HG03378 (cell line): ENCODE data around the gene GRIFIN.
"Not testable (repeated sequence)": the region's sequence is repeated elsewhere in the genome, so short reads cannot be mapped to it uniquely, and the experiment has no call there.

Experiments
- ATAC-seq: cut with Tn5 transposase; IDR thresholded peaks from one replicate; pipeline ENCODE4 v1.9.1; 2021; ENCODE audit warnings: mild to moderate bottlenecking, moderate library complexity; ENCODE audit not compliant: unreplicated experiment

Gene GRIFIN

DNA sequence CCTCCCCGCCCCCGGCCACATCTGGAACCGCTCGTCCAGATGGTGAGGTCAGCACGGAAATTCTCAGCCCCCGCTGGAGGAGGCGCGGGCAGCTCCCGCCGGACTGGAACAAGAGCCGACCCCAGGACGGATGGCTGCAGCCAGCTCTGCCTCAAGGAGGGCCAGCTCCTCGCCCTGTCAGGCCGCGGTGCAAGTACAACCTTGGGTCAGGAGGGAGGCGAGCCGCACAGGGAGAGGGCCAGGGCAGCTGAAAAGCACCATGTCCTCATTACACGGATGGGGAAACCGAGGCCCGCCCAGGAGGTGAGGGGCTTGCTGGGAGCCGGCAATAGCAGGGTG is 3.8 kb upstream of the GRIFIN start:
- no peak for ATAC-seq

DNA sequence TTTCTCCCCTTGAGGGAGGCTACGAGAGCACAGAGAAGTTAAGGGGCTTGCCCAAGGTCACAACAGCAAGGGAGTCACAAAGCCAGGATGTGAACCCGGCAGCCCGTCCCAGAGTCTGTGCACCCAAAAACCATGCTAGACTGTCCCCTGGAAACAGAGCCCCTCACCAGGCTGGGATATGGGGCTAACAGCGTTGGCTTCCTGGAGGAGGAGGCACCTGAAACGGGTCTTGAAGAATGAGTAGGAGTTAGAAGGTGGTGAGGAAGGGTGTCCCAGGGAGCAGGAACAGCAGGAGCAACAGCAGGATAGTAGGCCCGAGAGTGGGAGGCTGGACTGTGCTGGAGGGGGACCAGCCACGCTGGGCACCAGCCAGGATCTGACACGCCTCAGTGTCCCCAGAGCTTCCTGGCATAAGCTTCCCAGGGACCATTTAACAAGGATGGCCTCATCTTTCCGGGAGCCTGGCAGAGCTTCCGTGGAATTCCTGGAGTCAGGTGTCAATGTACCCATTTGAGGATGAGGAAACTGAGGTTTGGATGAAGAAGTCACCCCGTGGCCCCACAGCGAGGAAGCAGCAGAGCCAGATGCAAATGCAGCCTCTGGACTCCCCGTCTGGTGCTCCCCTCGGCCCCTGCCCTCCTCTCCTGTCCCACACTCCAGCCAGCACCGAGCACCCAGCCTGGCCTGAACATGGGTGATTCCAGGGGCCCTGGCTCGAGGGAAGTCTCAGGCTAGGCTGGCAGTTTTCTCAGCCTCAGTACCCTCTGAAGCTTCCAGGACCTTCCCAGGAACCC is 3.3 kb upstream of the GRIFIN start:
- ATAC-seq = no peak

DNA sequence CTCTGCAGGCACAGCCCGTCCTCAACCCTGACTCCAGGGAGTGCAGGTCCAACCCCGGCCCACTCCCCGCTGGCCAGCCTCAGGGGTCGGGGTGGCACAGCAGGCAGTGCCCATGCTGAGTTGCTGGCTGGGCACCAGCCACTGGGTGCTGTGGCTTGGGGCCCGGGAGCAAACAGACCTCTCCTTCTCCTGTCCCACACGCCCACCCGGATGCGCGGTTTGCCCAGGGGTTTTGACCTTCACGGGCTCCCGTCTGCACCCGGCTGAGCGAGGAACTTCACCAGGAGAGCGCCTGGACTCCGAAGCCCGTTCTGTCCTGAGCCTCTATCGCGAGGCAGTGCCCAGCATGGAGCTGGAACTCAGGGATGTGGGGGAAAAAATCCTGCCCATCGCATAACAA is 2.6 kb upstream of the GRIFIN start:
- no peak for ATAC-seq

DNA sequence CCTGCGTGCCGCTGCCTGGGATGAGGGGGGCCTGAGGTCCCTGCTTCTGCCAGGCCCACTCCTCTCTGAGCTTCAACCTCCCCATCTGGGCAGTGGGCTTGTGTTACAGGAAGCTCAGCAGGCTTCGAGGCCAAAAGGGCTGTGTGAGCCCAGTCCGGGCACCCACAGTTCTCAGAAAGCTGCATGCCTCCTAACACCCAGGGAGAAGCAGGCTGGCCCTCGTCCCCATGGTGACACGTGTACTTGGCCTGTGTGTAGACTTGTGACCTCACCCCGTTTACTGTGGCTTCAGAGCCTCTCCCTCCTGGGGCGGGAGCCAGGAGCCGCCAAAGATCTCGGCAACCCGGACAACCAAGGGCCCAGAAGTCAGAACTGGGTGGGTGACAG is 2.2 kb upstream of the GRIFIN start:
- ATAC-seq = no peak

DNA sequence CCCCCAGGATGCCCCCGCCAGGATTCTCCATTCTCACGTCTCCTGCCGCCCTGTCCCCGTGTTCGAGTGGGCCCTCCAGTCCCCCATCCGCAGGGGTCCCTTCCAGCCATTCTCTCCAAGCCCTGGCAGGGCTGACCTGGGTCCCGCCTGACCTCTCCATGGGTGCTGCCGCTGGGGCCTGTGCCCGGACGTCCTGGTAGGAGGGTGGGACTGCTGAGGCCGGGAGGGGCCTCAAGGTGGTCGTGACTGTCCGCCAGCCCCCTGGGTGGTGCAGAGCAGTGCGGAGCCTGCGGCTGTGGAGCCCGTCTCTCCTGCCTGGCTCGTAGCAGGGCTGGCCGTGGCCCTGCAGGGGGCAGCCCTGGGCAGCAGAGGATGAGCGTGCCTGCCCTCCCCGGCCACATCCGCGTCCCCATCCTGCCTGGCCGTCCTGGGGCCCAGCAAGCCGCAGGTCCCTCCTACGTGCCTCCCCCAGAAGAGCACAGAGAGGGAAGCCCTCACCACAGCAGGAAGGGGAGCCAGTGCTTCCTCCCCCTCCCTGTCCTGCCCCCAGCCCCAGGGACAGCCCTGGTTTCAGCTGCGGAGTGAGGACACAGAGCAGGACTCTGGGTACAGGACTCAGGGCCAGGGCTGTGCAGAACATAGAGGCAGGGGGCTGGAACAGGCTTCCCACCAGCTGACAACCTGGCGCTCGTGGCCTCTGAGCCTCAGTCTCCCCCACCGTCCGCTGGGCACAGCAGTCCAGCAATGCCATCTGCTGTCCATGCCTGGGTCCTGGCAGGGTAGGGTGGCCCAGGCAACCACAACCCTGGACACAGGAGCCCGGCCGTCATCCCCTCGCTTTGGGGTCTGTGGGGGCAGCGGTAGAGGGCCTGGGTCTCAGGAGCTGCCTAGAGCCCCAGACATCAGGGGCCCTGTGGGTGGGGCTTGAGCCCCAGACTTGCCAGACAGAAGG is 1.5 kb upstream of the GRIFIN start:
- ATAC-seq = no peak

DNA sequence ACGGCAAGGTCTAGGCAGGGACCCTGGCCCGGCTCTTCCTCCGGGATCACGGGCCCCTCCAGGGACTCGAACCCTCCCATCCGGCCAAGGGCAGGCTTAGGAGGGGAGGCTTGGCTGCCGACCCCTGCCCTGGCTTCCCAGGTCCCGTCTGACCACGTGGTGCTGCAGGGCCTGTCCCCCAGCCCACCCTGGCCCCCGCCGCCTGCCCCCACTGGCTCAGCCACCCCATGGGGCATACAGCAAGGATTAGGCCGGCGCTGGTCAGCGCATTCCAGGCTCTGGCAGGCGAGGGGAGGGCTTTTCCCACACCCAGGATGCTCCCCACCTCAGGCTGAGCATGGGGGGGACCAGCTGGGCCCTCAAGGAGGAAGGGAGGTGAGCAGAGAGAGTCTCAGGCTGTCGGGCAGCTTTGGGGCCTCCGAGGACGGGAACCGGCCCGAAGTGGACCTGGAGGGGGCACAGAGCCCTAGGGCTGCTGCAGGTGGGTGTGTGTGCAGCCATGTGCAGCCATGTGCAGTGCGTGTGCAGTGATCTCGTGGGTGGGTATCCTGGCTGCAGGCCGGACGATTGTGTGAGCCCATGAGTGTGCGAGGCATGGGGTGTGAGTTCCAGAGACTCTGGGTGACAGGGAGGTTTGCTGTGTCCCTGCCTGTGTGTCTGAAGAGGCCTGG is 713 bp upstream of the GRIFIN start:
- ATAC-seq = no peak

DNA sequence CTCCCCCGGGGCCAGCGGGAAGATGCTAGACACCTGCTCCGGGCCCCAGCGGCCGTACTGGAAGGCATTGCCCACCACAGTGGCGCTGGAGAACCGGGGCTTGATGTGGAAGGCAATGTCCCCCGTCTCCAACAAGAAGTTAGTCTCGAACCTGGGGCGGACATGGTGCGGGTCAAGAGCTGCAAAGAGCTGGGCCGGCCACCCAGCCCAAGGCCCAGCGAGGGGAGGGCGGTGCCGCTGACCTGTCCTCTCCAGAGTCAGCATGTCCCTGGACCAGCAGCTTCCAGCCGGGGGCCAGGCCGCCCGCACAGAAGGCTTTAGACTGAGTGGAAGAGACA is 551 bp downstream of the GRIFIN start:
- ATAC-seq = no peak

DNA sequence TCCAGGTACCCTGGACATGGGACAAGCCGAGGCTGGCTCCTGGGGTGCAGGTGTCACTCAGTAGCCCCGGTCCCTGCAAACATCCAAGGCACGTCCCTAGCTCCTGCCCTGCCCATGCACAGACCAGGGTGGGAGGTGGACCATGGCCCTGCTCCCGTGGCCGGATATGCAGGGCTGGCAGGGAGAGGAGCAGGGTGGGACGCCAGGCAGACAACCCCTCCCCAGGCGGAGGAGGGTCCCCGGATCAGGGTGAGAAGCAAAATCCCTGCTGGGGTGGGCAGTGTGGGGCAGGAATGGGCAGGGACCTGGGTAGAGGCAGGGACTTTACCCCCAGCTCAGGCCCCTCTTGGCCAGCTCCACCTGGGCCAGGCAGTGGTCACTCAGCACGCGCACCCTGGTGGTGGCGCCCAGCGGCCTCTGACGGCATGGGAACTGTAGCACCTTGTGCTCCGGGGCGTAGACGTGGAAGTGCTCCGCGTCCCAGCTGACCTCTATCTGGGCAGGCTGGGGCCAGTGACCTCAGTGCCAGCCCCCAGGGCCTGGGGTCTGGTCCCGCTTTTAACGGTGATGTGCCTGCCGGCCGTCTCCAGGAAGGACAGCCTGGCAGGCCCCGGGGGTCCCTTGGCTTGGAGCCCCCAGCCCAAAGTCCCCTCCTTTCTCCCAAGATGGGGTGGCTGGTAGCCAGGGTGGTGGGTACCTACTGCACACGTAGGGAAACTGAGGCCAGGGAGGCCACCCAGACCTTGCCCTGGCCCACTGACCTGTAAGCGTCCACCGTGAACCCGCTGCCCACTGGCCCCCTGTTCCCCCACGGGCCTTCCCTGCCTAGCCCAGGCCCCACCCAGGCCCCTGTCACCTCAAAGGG is 1.2 kb downstream of the GRIFIN start:
- no peak for ATAC-seq

DNA sequence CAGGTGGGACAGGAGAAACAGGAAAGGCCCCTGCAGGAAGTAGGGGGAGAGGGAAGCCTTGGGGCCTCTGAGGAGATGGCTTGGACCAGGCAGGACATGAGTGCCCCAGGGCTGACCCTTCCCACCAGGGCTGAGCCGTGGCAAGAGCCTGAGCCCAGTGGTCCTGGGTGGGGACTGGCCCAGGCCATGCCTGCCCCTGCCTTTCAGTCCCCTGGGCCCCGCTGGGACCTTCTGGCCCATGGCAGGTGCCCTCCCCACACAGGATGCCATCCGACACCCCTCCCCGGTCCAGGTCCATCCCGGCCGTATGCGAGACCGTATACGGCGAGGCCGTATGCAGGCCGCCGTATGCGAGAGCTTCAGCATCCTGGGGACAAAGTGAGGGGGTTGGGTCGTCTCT is 2.0 kb downstream of the GRIFIN start:
- ATAC-seq = no peak

DNA sequence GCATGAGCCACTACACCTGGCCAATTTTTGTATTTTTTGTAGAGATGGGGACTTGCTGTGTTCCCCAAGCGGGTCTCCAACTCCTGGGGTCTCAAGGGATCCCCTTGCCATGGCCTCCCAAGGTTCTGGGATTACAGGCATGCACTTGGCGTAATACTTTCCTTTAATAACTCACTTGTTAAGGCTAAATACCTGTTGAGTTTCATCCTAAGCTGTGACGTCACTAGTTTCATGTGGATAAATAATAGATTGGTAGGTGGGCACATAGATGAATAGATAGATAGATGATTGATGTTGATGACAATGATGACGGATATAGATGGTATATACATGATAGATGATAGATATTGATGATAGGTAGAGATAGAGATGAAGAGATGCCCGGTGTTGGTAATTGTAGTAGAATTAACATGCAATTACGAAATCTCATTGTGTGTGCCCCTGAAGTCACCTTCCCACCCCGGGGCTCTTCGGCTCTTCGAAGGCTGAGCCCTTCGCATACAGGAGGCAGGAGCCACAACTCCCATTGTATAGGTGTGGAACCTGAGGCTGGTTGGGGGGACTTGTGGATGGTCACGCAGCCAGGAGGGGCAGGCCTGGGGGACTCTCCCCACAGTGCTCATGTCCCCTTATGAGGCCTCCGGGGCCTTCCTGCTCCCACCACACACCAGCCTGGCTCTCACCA is 2.6 kb downstream of the GRIFIN start:
- ATAC-seq = no peak

DNA sequence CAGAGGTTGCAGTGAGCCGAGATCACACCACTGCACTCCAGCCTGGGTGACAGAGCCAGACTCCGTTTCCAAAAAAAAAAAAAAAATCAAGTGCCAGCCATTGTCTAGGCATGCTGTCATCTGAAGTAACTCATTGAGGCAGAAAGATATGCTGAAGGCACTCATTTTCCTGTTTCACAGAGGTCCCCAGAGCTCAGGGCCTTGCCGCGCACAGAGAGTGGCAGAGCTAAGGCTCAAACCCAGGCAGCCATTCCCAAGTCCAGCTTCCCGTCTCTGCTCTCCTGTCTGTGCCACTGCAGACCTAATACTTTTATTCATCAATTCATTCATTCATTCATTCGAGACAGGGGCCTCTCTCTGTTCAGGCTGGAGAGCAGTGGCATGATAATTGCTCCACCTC is 3.5 kb downstream of the GRIFIN start:
- no peak for ATAC-seq

DNA sequence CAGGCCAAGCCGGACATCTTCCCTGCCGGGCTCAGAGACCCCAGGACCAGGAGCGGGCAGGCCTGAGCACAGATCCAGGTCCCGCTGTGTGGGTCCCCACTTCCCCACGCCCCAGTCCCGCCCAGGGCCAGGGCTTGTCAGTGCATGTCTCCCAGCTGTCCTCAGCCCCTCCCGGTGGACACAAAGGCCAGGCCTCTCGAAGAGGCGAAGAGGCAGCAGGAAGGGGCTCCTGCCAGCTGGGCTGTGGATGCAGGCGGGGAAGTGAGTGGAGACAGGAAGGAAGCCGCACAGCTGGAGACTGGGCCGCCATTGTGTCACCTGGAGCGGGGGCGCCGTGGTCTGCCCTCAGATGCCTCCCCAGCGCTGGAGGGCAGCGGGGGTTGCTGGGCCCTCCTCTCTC is 4.8 kb downstream of the GRIFIN start:
- no peak for ATAC-seq

DNA sequence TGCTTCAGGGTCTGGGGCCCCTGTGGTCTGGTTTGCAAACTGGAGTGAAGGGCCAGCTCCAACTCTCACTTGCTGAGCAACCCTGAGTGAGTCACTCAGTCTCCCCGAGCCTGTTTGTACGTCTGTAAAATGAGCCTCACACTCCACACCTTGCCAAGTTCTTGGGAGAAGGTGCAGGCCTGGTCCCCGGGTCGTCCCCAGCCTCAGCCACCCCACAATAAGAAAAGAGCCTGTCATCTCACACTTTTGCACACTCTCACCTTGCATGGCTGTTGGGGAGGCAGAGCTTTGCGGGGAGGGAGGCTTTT is 5.2 kb downstream of the GRIFIN start:
- ATAC-seq = no peak

DNA sequence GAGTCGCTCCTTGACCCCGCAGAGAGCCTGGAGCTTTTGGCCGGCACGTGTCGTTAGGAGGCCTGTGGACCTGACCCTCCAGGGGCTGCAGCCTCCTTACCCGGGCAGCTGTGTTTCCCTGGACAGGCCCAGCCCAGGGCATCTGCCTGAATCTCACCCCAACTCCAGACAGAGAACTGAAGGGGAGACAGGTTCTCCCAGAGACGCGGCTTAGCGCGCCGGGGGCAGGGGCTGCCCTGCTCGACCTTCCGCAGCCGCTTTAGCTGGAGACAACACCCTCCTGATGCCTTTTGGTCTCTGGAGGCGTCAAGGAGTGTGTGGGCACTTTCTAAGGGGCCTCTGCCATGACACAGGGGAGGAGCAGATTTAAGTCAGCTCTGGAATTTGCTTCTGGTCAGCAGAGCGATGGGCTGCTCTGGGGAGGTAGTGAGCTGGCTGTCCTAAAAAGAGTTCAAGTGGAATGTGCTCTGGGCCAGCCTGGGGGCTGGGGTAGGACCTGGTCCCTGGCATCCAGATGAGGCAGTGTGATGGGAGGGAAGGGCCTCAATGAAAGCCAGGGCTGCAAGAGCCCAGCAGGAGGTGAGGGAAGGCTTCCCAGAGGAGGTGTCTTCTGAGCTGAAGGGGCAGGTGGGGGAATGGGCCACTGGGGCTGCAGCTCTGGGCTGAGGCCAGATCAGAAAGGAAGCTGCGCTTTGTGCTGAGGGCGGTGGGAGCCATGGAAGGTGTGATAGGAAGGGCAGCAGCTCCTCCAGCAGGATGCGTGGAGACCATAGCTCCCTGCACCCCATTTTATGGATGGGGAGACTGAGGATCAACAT is 5.8 kb downstream of the GRIFIN start:
- ATAC-seq = no peak

DNA sequence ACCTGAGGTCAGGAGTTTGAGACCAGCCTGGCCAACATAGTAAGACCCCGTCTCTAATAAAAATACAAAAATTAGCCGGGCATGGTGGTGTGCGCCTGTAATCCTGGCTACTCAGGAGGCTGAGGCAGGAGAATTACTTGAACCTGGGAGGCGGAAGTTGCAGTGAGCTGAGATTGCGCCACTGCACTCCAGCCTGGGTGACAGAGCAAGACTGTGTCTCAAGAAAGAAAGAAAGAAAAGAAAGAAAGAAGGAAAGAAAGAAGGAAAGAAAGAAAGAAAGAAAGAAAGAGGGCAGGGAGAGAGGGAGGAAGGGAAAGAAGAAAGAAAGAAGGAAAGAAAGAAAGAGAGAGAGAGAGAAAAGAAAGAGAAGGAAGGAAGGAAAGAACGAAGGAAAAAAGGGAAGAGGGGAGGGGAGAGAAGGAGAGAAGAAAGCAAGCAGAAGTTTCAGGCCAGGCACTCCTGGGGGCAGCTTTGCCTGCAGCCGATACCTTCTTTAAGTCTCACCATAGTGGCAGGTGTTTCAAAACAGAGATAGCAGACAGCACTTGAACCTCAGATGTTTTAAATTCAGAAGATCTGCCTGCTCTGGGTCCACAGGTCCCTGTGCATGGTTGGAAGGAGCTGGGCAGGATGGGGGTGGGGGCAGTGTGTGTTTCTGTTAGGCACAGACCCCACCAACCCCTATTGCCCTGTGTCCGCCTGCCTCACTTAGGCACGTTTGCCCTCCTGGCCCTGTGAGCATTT is 6.6 kb downstream of the GRIFIN start:
- ATAC-seq = not testable (repeated sequence)

DNA sequence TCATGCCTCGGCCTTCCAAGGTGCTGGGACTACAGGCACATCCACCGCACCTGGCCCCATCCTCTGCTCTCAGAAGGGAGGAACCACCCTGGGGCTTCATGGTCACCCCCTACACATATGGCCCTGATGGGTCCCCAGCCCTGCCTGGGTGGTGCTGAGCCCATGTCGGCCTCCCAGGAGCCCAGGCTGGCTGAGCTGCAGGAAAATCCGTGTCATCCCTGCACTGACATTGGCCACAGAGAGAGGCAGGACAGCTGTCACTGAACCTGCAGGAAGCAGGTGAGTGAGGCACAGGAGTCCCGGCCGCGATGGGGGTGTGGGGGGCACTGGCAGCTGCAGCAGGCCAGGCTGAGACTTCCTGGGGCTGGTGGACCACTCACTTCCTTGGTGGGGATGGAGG is 8.0 kb downstream of the GRIFIN start:
- no peak for ATAC-seq

DNA sequence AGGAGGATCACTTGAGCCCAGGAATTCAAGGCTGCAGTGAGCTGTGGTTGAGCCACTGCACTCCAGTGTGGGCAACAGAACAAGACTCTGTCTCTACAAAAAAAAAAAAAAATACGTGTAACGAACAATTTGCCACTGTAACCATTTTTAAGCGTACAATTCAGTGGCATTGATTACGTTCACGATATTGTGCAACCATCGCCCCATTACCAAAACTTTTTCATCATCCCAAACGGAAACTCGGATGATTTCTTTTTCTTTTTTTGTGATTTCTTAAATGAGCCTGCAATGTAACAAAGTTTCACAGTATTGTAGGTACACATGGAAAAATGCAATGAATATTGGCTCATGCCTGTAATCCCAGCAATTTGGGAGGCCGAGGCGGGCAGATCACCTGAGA is 9.5 kb downstream of the GRIFIN start:
- no peak for ATAC-seq

DNA sequence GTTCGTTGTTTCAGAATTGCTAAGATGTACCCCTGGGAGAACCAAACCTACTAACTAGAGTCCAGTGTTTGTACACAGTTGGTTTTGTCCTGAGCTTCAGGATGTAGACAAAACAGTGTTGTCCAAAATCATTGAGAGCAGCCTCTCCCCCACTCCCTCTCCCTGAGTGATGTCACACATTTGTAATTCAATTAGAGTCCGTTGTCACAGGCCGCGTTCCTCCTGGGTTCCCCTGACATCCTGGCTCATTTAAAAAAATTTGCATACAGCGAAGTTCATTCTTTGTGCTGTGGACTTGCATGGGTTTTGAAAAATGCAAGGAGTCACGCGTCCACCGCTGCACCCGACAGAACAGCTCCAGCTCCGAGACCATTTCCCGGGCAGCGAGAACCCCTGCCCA is 10.3 kb downstream of the GRIFIN start:
- no peak for ATAC-seq

DNA sequence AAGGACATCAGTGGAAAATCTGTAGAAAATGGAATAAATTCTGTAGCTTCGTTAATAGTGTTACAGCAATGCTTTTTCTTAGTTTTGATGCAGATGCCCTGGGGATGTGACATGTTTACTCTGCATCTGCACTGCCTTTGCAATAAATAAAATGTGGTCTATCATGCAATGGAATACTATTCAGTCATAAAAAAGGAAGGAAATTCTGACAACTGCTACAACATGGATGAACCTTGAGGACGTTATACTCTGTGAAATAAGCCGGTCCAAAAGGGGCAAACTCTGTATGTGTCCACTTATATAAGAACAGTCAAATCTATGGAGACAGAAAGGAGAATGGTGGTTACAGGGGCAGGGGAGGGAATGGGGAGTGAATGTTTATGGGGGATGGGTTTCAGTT is 13.5 kb downstream of the GRIFIN start:
- no peak for ATAC-seq
